WERI-Rb-1 (cell line): ENCODE measurements around the gene ADCK1.

Source experiments
- DNase-seq: peaks from one replicate; pipeline ENCODE4 v3.0.0-alpha.2; 2020
- H3K27ac ChIP-seq: fragments of 250-450 bp; sonication (Bioruptor Pico); 2 replicates; pipeline ENCODE4 v1.5.1; 2020; ENCODE audit warnings: mild to moderate bottlenecking, moderate library complexity
- H3K27me3 ChIP-seq: fragments of 250-450 bp; sonication (Bioruptor Pico); 2 replicates; pipeline ENCODE4 v1.5.1; 2021; ENCODE audit warnings: mild to moderate bottlenecking, low read depth, moderate library complexity; ENCODE audit not compliant: insufficient read depth, severe bottlenecking
- H3K36me3 ChIP-seq: fragments of 250-450 bp; sonication (Bioruptor Pico); 2 replicates; pipeline ENCODE4 v1.5.1; 2020; ENCODE audit warnings: mild to moderate bottlenecking, moderate library complexity
- H3K4me3 ChIP-seq: 2 replicates; pipeline ENCODE4 v1.5.1; 2011; ENCODE audit warnings: low read depth, mild to moderate bottlenecking, control low read depth, low read length
- H3K9me3 ChIP-seq: fragments of 250-450 bp; sonication (Bioruptor Pico); 2 replicates; pipeline ENCODE4 v1.5.1; 2021; ENCODE audit warnings: mild to moderate bottlenecking, moderate library complexity; ENCODE audit not compliant: severe bottlenecking
- TF ChIP-seq, protein P1 (sequence below): IDR thresholded peaks from 2 replicates; pipeline ENCODE4 v1.5.1; 2011; ENCODE audit warnings: low read depth, mild to moderate bottlenecking, control low read depth, inconsistent platforms, low read length

ADCK1 gene

DNA sequence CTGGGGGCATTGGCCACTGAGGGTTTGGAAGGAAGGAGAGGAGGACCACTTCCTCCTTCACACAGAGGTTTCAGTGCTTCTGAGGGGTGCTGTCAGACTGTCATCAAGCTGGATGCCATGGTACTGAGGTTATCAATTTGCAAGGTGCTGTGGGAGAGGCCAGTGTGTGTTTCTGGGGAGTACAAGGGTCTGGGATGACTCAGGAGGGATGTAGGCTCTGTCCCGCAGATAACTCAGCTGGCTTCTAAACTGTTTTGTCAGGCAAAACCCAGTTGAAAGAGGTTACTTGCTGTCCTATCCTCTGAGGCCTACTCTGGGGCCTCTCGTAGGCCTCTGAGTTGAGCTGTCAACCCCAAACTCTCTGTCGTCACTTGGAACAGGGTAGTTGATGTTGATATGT, 22.8 kb downstream of the ADCK1 start:
- Histone ChIP-seq H3K27ac (no peak overlapping the region), H3K4me3 (no peak overlapping the region), H3K27me3 (no peaks in the 10 kb centered on the region), H3K36me3 (no peaks in the 10 kb centered on the region), H3K9me3 (no peaks in the 10 kb centered on the region)
- TF ChIP-seq, protein P1, sequence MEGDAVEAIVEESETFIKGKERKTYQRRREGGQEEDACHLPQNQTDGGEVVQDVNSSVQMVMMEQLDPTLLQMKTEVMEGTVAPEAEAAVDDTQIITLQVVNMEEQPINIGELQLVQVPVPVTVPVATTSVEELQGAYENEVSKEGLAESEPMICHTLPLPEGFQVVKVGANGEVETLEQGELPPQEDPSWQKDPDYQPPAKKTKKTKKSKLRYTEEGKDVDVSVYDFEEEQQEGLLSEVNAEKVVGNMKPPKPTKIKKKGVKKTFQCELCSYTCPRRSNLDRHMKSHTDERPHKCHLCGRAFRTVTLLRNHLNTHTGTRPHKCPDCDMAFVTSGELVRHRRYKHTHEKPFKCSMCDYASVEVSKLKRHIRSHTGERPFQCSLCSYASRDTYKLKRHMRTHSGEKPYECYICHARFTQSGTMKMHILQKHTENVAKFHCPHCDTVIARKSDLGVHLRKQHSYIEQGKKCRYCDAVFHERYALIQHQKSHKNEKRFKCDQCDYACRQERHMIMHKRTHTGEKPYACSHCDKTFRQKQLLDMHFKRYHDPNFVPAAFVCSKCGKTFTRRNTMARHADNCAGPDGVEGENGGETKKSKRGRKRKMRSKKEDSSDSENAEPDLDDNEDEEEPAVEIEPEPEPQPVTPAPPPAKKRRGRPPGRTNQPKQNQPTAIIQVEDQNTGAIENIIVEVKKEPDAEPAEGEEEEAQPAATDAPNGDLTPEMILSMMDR: no peak
- no peak for DNase-seq

DNA sequence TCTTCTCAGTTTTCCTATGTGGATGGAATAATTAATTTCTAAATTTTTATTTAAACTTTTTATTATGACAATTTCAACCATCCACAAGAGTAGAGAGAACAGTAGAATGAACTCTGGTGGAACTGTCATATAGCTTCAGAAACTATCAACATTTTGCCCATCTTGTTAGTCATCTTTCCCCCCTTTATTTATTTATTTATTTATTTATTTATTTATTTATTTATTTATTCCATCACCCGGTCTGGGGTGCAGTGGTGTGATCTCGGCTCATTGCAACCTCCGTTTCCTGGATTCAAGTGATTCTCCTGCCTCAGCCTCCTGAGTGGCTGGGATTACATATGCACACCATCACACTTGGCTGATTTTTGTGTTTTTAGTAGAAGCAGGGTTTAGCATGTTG, 23.5 kb downstream of the ADCK1 start:
- Histone ChIP-seq H3K36me3 (no peaks in the 10 kb centered on the region), H3K27ac (no peak overlapping the region), H3K9me3 (no peaks in the 10 kb centered on the region), H3K4me3 (no peak overlapping the region), H3K27me3 (no peaks in the 10 kb centered on the region)
- DNase-seq: no peak
- TF ChIP-seq, protein P1: no peak

DNA sequence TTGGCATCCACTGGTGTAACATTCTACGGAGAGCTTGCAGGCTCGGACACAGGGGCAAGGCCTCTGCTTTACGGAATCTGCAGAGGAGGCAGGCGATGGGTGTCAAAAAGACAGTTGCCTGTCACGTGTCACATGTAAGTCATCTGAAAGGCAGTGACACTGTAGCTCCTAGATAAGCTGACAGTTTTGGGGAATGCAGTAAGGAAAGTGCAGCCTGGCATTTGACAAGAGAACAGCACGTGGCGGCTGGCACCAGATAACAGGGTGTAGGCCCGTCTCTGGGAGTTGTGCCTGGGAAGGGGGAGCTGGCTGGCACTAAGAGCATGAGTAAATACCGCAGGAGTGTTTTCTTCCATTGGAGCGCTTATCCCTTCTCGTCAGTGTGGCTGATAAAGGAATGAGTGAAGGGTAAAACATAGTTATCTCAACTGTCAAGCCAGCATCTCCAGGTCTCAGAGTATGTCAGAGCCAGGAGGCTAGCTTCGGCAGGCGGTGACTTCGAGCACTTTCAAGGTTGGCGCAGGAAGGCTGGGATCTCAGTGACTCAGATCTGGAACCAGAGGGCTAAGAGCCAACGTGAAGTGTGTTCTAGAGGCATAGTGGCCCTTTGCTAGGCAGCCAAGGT, 26.1 kb downstream of the ADCK1 start:
- no peak overlapping the region for H3K4me3 ChIP-seq
- no peaks in the 10 kb centered on the region for H3K36me3 ChIP-seq
- TF ChIP-seq, protein P1: no peak
- no peaks in the 10 kb centered on the region for H3K9me3 ChIP-seq
- DNase-seq: no peak
- no peaks in the 10 kb centered on the region for H3K27me3 ChIP-seq
- no peak overlapping the region for H3K27ac ChIP-seq

DNA sequence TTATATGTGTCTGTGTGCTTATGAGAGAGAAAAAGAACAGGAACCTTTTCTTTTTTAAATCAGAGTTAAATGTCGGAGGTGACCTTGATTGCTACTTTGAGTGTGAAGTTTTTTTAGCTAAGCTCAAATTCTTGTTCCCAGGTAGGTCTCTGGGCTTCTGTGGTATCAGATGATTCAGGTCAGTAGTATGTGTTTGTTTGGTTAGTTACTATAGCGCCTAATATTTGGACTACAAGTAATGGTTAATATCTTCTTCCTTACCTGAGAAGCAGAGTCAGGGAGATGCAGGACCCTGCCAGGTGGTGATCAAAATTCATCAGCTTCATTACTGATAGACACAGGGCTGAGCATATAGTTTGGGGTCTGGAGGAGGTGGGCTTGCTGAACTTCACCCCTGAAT, 30.8 kb downstream of the ADCK1 start:
- DNase-seq: no peak
- no peaks in the 10 kb centered on the region for H3K36me3 ChIP-seq
- H3K27me3 ChIP-seq: no peaks in the 10 kb centered on the region
- no peaks in the 10 kb centered on the region for H3K9me3 ChIP-seq
- no peak overlapping the region for H3K27ac ChIP-seq
- H3K4me3 ChIP-seq: no peak overlapping the region
- TF ChIP-seq, protein P1: no peak

DNA sequence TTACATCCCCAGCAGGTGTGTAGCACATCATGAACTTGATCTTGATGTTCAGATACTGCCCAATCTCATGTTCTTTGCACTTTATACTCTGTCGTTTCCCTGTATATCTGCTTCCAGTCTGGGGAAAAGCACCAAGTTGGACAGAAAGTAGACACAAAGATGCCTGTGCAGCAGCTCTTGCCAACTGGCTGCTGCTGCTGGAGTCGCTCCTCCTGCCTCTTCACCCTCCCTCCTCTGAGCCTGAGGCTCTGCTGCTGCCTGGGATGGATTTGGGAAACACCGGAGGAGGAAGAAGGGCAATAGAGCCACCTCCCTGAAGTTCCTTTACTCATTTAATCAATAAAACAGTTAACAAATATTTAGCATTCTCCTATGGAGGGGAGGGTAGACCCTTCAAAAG, 32.4 kb downstream of the ADCK1 start:
- Histone ChIP-seq H3K4me3 (no peak overlapping the region), H3K27me3 (no peaks in the 10 kb centered on the region), H3K27ac (no peak overlapping the region), H3K36me3 (no peaks in the 10 kb centered on the region), H3K9me3 (no peaks in the 10 kb centered on the region)
- TF ChIP-seq, protein P1: no peak
- no peak for DNase-seq

DNA sequence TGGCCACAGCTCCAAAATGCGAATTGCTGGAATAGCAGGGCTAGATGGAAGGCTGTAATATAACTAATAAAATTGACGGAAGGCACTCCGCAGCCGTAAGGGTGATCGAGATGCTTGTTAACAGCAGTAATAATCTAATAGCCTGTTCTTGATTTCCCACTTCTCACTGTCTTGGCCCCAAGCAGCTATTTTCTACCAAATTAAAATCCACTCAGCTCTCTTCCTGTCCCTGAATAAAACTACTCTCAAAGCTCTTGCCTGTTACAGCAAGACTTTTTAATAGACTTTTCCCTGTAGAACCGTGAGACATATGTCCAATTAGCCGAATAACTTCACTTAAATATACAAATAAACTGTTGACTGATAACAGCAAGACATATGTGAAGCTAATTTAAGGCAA, 38.0 kb downstream of the ADCK1 start:
- Histone ChIP-seq H3K9me3 (peaks cover 2% of the 10 kb centered on the region), H3K27me3 (no peaks in the 10 kb centered on the region), H3K36me3 (no peaks in the 10 kb centered on the region), H3K27ac (no peak overlapping the region), H3K4me3 (no peak overlapping the region)
- DNase-seq: no peak
- TF ChIP-seq, protein P1: no peak
